Thyroid gland (tissue), 4 donors: ENCODE results near the gene AKNA. TPM values are rescaled to one million over a fixed set of nuclear protein-coding genes. Genes with fewer than 3 reads are reported as not detected.

Experiments used
- DNase-seq, 2 donors: peaks; one replicate each; pipeline ENCODE4 v3.0.0-alpha.2; 2019
- H3K27ac ChIP-seq, 3 donors: fragments of 200-600 bp; sonication (generic); 1 replicate in 2 of 3; 2 replicates in 1 of 3; pipeline ENCODE4 v1.5.1; 2016 to 2019; ENCODE audit warnings: mild to moderate bottlenecking in 1 of 3, moderate library complexity in 1 of 3
- H3K27me3 ChIP-seq: fragments of 200-600 bp; sonication (generic); one replicate; pipeline ENCODE4 v1.5.1; 2019
- H3K36me3 ChIP-seq, 2 donors: fragments of 200-600 bp; sonication (generic); one replicate each; pipeline ENCODE4 v1.5.1; 2016 to 2019
- H3K4me1 ChIP-seq, 2 donors: fragments of 200-600 bp; sonication (generic); one replicate each; pipeline ENCODE4 v1.5.1; 2017 to 2019
- H3K4me3 ChIP-seq, 3 donors: fragments of 200-600 bp; sonication (generic); replicated peaks in 1 of 3; 1 replicate in 2 of 3; 2 replicates in 1 of 3; pipeline ENCODE4 v1.5.1; 2016; ENCODE audit warnings: mild to moderate bottlenecking in 1 of 3
- H3K9me3 ChIP-seq: fragments of 200-600 bp; sonication (generic); one replicate; pipeline ENCODE4 v1.5.1; 2017
- POLR2A ChIP-seq, 2 donors: fragments of 450-650 bp; IDR thresholded peaks; one replicate each; pipeline ENCODE4 v1.6.1; 2017; ENCODE audit warnings: antibody characterized with exemption in 2 of 2, mild to moderate bottlenecking in 2 of 2, moderate library complexity in 1 of 2
- WGBS, 2 donors: methylation state at CpG; one replicate each; pipeline ENCODE4 v1.1.5; 2017; 5-methylcytosine and 5-hydroxymethylcytosine counted together
- intact Hi-C: fragments of 100-400 bp; cut with DNase I; formaldehyde crosslinking; loops from one replicate; pipeline ENCODE4 v1.15.1; 2023
- total RNA-seq, 4 donors: library from RNA; depleted of rRNA; stranded (reverse); fragments of >200 nt; gene quantifications; one replicate each; pipeline ENCODE4 v1.2.3, GENCODE V29; 2016
- TF ChIP-seq, protein P1 (sequence below), 6 experiments: fragments of 200-600 bp in 3 of 6; fragments of 450-650 bp in 3 of 6; sonication (generic) in 3 of 6; IDR thresholded peaks; one replicate each; pipeline ENCODE4 v1.5.1; 2016 to 2019; ENCODE audit warnings: antibody characterized with exemption in 6 of 6, mild to moderate bottlenecking in 2 of 6, inconsistent platforms in 1 of 6, moderate library complexity in 1 of 6

Gene AKNA
- total RNA-seq, 4 donors from 2014 or later: 10.0 to 17.0 (median 12.5) TPM

DNA sequence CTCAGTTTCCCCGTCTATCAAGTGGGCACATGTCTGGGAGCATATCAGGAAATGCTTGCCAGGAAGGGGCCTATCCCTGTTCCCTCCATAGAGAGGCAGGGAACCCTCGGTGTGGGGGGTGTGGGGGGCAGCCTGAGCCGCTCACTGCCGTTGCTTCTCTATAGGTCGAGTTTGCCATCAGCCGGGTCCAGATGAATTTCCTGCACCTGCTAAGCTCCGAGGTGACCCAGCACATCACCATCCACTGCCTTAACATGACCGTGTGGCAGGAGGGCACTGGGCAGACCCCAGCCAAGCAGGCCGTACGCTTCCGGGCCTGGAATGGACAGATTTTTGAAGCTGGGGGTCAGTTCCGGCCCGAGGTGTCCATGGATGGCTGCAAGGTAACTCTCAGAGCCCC lies 78.7 kb downstream of the AKNA start:
- H3K27ac ChIP-seq: no peak overlapping the region
- no peaks in the 10 kb centered on the region for H3K9me3 ChIP-seq
- WGBS, 2 donors: 90 to 98% methylated on average over 8 to 13 of the region's 13 CpGs
- H3K4me3 ChIP-seq: no peak overlapping the region
- peaks cover 5 to 7% of the 10 kb centered on the region in 2 donors for H3K4me1 ChIP-seq
- intact Hi-C loops: no loop called here
- H3K27me3 ChIP-seq: no peaks in the 10 kb centered on the region
- no peaks in the 10 kb centered on the region for H3K36me3 ChIP-seq
- DNase-seq: no peak
- no peak for TF ChIP-seq POLR2A (IDR thresholded peaks at IDR 0.05)
- TF ChIP-seq, protein P1, sequence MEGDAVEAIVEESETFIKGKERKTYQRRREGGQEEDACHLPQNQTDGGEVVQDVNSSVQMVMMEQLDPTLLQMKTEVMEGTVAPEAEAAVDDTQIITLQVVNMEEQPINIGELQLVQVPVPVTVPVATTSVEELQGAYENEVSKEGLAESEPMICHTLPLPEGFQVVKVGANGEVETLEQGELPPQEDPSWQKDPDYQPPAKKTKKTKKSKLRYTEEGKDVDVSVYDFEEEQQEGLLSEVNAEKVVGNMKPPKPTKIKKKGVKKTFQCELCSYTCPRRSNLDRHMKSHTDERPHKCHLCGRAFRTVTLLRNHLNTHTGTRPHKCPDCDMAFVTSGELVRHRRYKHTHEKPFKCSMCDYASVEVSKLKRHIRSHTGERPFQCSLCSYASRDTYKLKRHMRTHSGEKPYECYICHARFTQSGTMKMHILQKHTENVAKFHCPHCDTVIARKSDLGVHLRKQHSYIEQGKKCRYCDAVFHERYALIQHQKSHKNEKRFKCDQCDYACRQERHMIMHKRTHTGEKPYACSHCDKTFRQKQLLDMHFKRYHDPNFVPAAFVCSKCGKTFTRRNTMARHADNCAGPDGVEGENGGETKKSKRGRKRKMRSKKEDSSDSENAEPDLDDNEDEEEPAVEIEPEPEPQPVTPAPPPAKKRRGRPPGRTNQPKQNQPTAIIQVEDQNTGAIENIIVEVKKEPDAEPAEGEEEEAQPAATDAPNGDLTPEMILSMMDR (IDR thresholded peaks at IDR 0.05): no peak

DNA sequence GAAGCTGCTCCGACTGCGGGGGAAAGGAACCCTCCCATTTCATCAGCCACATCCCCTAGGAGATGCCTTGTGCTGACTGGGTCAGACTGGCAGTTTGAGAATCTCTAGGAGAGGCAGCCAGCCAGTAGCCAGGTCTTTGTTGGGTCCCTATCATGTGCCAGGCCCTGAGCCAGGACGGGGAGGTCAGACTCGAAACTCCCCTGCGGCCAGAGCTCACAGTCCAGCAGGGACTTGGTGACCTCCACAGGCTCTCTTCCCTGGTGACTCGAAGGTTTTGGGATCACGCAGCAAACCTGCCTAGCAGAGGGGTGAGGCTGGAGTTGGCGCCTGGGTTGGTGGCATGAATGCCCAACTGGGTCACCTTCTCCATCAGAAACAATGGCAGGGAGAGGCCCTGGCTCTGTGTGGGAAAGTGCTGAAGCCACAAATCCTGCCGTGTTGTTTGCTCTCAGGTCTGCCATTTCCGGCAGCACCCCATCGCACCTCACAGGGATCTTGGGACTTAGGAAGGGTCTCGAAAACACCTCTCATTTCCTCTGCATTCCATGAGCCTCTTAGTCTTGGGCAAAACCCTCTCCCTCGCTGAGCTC lies 79.3 kb downstream of the AKNA start:
- 88 to 90% methylated on average over 7 to 9 of the region's 13 CpGs for WGBS, 2 donors
- H3K9me3 ChIP-seq: no peaks in the 10 kb centered on the region
- no peaks in the 10 kb centered on the region for H3K36me3 ChIP-seq
- DNase-seq: no peak
- intact Hi-C loops: no loop called here
- peaks cover 5 to 7% of the 10 kb centered on the region in 2 donors for H3K4me1 ChIP-seq
- no peak overlapping the region for H3K4me3 ChIP-seq
- H3K27ac ChIP-seq: no peak overlapping the region
- TF ChIP-seq, protein P1 (IDR thresholded peaks at IDR 0.05): no peak
- TF ChIP-seq POLR2A (IDR thresholded peaks at IDR 0.05): no peak
- H3K27me3 ChIP-seq: no peaks in the 10 kb centered on the region

DNA sequence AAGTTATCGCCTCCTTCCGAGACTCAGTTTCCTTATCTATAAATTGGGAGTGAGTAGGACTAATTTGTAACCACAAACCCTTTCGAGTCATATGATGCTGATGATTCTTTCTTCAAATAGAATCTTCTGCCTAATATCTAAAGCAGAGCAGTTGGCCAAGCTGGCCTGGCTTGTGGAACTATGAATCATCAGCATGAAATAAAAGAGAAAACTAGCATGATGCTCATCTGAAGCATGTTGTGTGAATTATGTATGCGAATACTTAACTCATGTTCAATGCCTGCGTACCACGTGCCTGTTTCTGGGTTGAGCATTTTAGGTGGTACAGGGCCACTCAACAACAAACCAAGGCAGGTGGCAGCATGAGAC lies 79.9 kb downstream of the AKNA start:
- no peak for DNase-seq
- intact Hi-C loops: no loop called here

DNA sequence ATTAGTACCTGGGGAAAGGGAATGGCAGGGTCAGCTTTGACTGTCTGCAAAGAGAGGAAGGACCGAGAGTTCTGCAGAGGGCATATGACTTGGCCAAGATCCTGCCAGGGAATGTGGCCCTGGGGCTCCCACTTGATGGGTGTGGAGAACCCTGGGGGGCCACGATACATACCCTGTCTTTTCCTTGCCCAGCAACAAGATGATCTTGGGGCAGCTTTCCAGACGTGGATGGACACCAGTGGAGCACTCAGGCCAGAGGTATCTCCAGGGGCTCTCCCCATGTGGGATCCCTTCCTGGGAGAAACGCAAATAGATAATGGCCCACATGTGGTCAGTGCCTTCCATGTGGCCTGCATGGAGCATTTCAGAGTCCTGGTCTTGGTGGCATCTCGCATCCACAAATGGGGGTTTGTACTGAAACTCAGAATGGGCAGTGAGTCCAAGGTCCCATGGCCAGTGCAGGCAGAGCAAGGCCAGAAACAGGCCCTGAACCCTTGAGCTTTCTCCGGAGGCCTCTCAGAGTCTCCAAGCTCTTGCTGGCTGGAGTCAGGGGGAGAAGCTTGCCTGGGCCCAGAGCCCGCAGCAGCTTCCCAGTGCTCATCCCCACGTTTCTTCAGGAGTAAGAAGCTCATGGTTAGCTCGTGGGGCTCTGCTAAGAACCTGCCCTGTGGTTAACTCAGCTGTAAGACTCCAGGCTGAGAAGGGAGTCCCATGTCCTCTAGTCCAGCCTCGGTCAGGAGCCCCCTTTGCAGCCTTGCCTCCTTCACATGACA lies 83.2 kb downstream of the AKNA start:
- TF ChIP-seq POLR2A (IDR thresholded peaks at IDR 0.05): no peak
- TF ChIP-seq, protein P1 (IDR thresholded peaks at IDR 0.05): no peak
- DNase-seq: no peak
- no peaks in the 10 kb centered on the region for H3K9me3 ChIP-seq
- no peak overlapping the region for H3K27ac ChIP-seq
- intact Hi-C loops: no loop called here
- no peak overlapping the region for H3K4me3 ChIP-seq
- H3K4me1 ChIP-seq: peaks cover 5 to 7% of the 10 kb centered on the region in 2 donors
- no peaks in the 10 kb centered on the region for H3K27me3 ChIP-seq
- no peaks in the 10 kb centered on the region for H3K36me3 ChIP-seq
- WGBS, 2 donors: 92 to 97% methylated on average over 7 to 9 of the region's 10 CpGs

More for the DNA sequence above, 79.9 kb downstream of the AKNA start:
- no peaks in the 10 kb centered on the region for H3K27me3 ChIP-seq
- WGBS, 2 donors: 87 to 94% methylated on average over 6 of the region's 6 CpGs
- H3K36me3 ChIP-seq: no peaks in the 10 kb centered on the region
- no peaks in the 10 kb centered on the region for H3K9me3 ChIP-seq
- no peak overlapping the region for H3K4me3 ChIP-seq
- no peak overlapping the region for H3K27ac ChIP-seq
- H3K4me1 ChIP-seq: peaks cover 5 to 7% of the 10 kb centered on the region in 2 donors
- TF ChIP-seq, protein P1 (IDR thresholded peaks at IDR 0.05): no peak
- no peak for TF ChIP-seq POLR2A (IDR thresholded peaks at IDR 0.05)

DNA sequence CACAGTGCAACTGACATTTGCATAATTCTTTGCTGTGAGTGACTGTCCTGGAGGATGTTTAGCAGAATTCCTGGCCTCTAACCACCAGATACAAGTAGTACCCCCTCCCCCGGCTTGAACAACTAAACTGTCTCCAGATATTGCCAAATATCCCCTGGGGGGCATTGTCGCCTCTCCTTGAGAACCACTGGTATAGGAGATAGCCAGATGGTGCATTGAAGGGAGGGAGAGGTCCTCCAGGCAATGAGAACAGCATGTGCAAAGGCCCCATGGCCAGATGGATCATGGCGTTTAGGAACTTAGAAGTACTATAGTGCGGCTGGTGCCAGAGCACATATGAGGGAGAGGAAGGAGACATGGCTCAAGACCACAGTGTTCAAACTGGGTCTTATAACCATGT lies 83.8 kb downstream of the AKNA start:
- TF ChIP-seq, protein P1 (IDR thresholded peaks at IDR 0.05): no peak
- no peak for TF ChIP-seq POLR2A (IDR thresholded peaks at IDR 0.05)
- peaks cover 5 to 7% of the 10 kb centered on the region in 2 donors for H3K4me1 ChIP-seq
- no peaks in the 10 kb centered on the region for H3K9me3 ChIP-seq
- H3K27me3 ChIP-seq: no peaks in the 10 kb centered on the region
- intact Hi-C loops: no loop called here
- no peak for DNase-seq
- no peak overlapping the region for H3K4me3 ChIP-seq
- no peaks in the 10 kb centered on the region for H3K36me3 ChIP-seq
- 95 to 98% methylated on average over 4 of the region's 4 CpGs for WGBS, 2 donors
- H3K27ac ChIP-seq: no peak overlapping the region
